PC-3 (cell line): ENCODE measurements around the gene CERS6. TPM values are rescaled to one million over a fixed set of nuclear protein-coding genes. Genes with fewer than 3 reads are reported as not detected.

Experiments used
- ATAC-seq: fragments of 200-7000 bp; cut with Tn5 transposase; 2 replicates; pipeline ENCODE4 v1.9.1; 2020; ENCODE audit warnings: mild to moderate bottlenecking, moderate library complexity
- BruUV-seq: library from RNA; stranded (reverse); fragments of 400-500 nt; replicated peaks from 2 replicates; lab custom pipeline; 2021; lab: Mats Ljungman, UMichigan
- CTCF ChIA-PET: fragments of 300-600 bp; sonication (Branson Sonifier 250); formaldehyde crosslinking; loops from one replicate; lab custom pipeline; 2022; ENCODE audit warnings: antibody characterized with exemption; lab: Charles Lee
- POLR2A ChIA-PET: fragments of 300-600 bp; sonication (Branson Sonifier 250); formaldehyde crosslinking; loops from one replicate; lab custom pipeline; 2022; ENCODE audit warnings: antibody characterized with exemption; ENCODE audit not compliant: unreplicated experiment; lab: Charles Lee
- DNase-seq: peaks from one replicate; pipeline ENCODE4 v3.0.0-alpha.2; 2015
- H2AFZ ChIP-seq: fragments of 300-600 bp; sonication (generic); 2 replicates; pipeline ENCODE4 v1.6.0; 2016; ENCODE audit warnings: antibody characterized with exemption, low read length
- H3F3A ChIP-seq: fragments of 300-600 bp; sonication (generic); one replicate; pipeline ENCODE4 v1.6.0; 2017; ENCODE audit warnings: antibody characterized with exemption, low read length, control low read depth, mild to moderate bottlenecking; ENCODE audit not compliant: unreplicated experiment
- H3K27ac ChIP-seq: fragments of 300-600 bp; sonication (generic); 2 replicates; pipeline ENCODE4 v1.5.1; 2016; ENCODE audit warnings: mild to moderate bottlenecking, low read length
- H3K27me3 ChIP-seq: fragments of 300-600 bp; sonication (generic); 2 replicates; pipeline ENCODE4 v1.6.1; 2016; ENCODE audit warnings: low read length, mixed read lengths
- H3K36me3 ChIP-seq: fragments of 300-600 bp; sonication (generic); 2 replicates; pipeline ENCODE4 v1.6.1; 2016; ENCODE audit warnings: low read depth, mixed run types, low read length, mixed read lengths
- H3K4me1 ChIP-seq: fragments of 300-600 bp; sonication (generic); 2 replicates; pipeline ENCODE4 v1.5.1; 2016; ENCODE audit warnings: low read length; ENCODE audit not compliant: insufficient read depth
- H3K4me2 ChIP-seq: fragments of 300-600 bp; sonication (generic); 2 replicates; pipeline ENCODE4 v1.6.0; 2016; ENCODE audit warnings: low read length
- H3K4me3 ChIP-seq: fragments of 300-600 bp; sonication (generic); 2 replicates; pipeline ENCODE4 v1.5.1; 2016; ENCODE audit warnings: mild to moderate bottlenecking, low read length, mixed read lengths
- H3K79me2 ChIP-seq: fragments of 300-600 bp; sonication (generic); 2 replicates; pipeline ENCODE4 v1.6.1; 2017; ENCODE audit warnings: low read length, mixed read lengths
- H3K9ac ChIP-seq: fragments of 300-600 bp; sonication (generic); 2 replicates; pipeline ENCODE4 v1.6.0; 2016; ENCODE audit warnings: mild to moderate bottlenecking, low read length
- H3K9me2 ChIP-seq: fragments of 300-600 bp; sonication (generic); replicated peaks from 2 replicates; pipeline ENCODE4 v1.6.1; 2016; ENCODE audit warnings: mixed run types, low read length, mixed read lengths
- H3K9me3 ChIP-seq: fragments of 300-600 bp; sonication (generic); 2 replicates; pipeline ENCODE4 v1.6.1; 2016; ENCODE audit warnings: low read length, mixed read lengths
- H4K20me1 ChIP-seq: fragments of 300-600 bp; sonication (generic); 2 replicates; pipeline ENCODE4 v1.6.1; 2016; ENCODE audit warnings: low read length, mixed read lengths
- EZH2 ChIP-seq: fragments of 300-600 bp; sonication (generic); IDR thresholded peaks from one replicate; pipeline ENCODE4 v1.6.1; 2017; ENCODE audit warnings: antibody characterized with exemption, mild to moderate bottlenecking, low read length; ENCODE audit not compliant: unreplicated experiment
- EZH2phosphoT487 ChIP-seq: fragments of 300-600 bp; sonication (generic); IDR thresholded peaks from 2 replicates; pipeline ENCODE4 v1.6.1; 2018; ENCODE audit warnings: mild to moderate bottlenecking, antibody characterized with exemption, low read length, borderline replicate concordance
- intact Hi-C: fragments of 100-400 bp; cut with micrococcal nuclease; formaldehyde crosslinking; loops from 2 replicates; pipeline ENCODE4 v1.9.0; 2023
- total RNA-seq: library from RNA; depleted of rRNA; stranded (reverse); fragments of >200 nt; gene quantifications from 2 replicates; pipeline ENCODE4 v1.2.3, GENCODE V29; 2014
- TF ChIP-seq, protein P1 (sequence below): fragments of 300-600 bp; sonication (generic); conservative IDR thresholded peaks from 2 replicates; pipeline ENCODE4 v1.5.1; 2017; ENCODE audit warnings: antibody characterized with exemption, low read depth, mild to moderate bottlenecking, low read length

The CERS6 gene
- total RNA-seq, 1 experiment from 2014 or later = 24.2 TPM

GRCh38 chr2:168514692-168515091, 58.6 kb downstream of the CERS6 start:
- Histone ChIP-seq H3F3A (no peaks in the 10 kb centered on the region), H3K9ac (no peak overlapping the region), H3K27ac (no peak overlapping the region), H3K36me3 (no peaks in the 10 kb centered on the region), H3K4me2 (no peak overlapping the region), H3K4me3 (no peak overlapping the region), H3K79me2 (peaks cover 8% of the 10 kb centered on the region), H3K4me1 (peaks cover 4% of the 10 kb centered on the region; the same call in 1 of the 2 replicates), H3K9me2 (no peaks in the 10 kb centered on the region), H4K20me1 (no peaks in the 10 kb centered on the region), H3K27me3 (no peaks in the 10 kb centered on the region), H3K9me3 (no peaks in the 10 kb centered on the region), H2AFZ (no peak overlapping the region)
- ATAC-seq (no peak), DNase-seq (no peak)
- intact Hi-C loops = no loop called here
- no TSS peak for BruUV-seq
- TF ChIP-seq EZH2 (no peak), EZH2phosphoT487 (no peak)
- TF ChIP-seq, protein P1, sequence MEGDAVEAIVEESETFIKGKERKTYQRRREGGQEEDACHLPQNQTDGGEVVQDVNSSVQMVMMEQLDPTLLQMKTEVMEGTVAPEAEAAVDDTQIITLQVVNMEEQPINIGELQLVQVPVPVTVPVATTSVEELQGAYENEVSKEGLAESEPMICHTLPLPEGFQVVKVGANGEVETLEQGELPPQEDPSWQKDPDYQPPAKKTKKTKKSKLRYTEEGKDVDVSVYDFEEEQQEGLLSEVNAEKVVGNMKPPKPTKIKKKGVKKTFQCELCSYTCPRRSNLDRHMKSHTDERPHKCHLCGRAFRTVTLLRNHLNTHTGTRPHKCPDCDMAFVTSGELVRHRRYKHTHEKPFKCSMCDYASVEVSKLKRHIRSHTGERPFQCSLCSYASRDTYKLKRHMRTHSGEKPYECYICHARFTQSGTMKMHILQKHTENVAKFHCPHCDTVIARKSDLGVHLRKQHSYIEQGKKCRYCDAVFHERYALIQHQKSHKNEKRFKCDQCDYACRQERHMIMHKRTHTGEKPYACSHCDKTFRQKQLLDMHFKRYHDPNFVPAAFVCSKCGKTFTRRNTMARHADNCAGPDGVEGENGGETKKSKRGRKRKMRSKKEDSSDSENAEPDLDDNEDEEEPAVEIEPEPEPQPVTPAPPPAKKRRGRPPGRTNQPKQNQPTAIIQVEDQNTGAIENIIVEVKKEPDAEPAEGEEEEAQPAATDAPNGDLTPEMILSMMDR = no peak
- ChIA-PET POLR2A (no interaction called here), CTCF (no interaction called here)

DNA sequence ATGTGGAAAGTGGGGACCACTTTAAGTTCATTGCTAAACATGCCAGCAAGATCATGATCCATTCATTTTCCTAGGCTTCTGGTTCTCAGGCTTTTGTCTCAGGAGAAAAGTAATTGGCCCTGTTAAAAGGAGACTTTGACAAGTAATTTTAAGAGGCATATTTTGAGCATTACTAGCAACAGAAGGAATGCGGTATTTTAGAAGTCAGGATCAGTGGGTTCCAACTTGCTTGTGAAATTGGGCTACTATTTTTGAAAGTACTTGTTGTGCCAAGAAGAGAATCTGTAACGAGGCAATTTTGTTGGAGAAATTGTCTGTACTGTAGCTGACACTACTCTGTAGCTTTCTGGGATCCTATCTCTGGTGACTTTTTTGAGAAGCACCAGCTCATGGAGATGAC, 59.4 kb downstream of the CERS6 start:
- Histone ChIP-seq H3K9me2 (no peaks in the 10 kb centered on the region), H3K27ac (no peak overlapping the region), H2AFZ (no peak overlapping the region), H3K4me2 (peak overlapping the region; percentile 9; the same call in 1 of the 2 replicates), H3K4me3 (no peak overlapping the region), H3K27me3 (no peaks in the 10 kb centered on the region), H4K20me1 (no peaks in the 10 kb centered on the region), H3K4me1 (peaks cover 4% of the 10 kb centered on the region; the same call in 1 of the 2 replicates), H3F3A (no peaks in the 10 kb centered on the region), H3K79me2 (peaks cover 5% of the 10 kb centered on the region; the same call in 1 of the 2 replicates), H3K36me3 (no peaks in the 10 kb centered on the region), H3K9ac (no peak overlapping the region), H3K9me3 (no peaks in the 10 kb centered on the region)
- no TSS peak for BruUV-seq
- ATAC-seq = no peak
- POLR2A ChIA-PET = interaction anchor here (0.5 kb wide), 1 partner anchor 24 kb away, joined by 6 read pairs; no protein-coding TSS in a partner anchor
- CTCF ChIA-PET = no interaction called here
- TF ChIP-seq EZH2phosphoT487 (no peak), EZH2 (no peak)
- TF ChIP-seq, protein P1 = no peak
- peak; percentile 47 for DNase-seq
- intact Hi-C loops = no loop called here

DNA sequence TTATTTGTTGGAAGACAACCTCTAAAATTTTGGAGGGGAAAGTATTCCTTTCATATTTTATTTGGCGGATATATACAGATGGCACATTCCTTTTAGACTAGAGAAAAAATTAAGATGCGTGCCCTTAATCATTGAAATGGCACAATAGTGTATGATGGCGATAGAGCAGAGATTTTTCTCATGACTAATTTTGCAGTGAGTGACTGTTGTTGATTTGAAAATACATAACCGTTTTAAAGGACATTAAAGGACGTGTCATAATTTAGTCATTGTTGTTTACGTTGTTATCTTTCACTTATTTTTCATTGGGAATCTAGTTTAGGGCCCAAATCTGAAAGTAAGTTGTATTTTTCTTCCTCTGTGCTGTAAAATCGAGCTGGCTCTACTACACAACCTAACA, 61.7 kb downstream of the CERS6 start:
- Histone ChIP-seq H3K36me3 (no peaks in the 10 kb centered on the region), H3K27ac (no peak overlapping the region), H3F3A (no peaks in the 10 kb centered on the region), H3K4me2 (peak overlapping the region; percentile 1; the same call in 1 of the 2 replicates), H4K20me1 (no peaks in the 10 kb centered on the region), H3K9me3 (no peaks in the 10 kb centered on the region), H3K79me2 (peaks cover 19% of the 10 kb centered on the region; the same call in 1 of the 2 replicates), H3K4me3 (no peak overlapping the region), H3K27me3 (no peaks in the 10 kb centered on the region), H3K4me1 (peaks cover 12% of the 10 kb centered on the region), H2AFZ (no peak overlapping the region), H3K9me2 (no peaks in the 10 kb centered on the region), H3K9ac (no peak overlapping the region)
- CTCF ChIA-PET = no interaction called here
- TF ChIP-seq, protein P1 = no peak
- TF ChIP-seq EZH2 (no peak), EZH2phosphoT487 (no peak)
- POLR2A ChIA-PET = no interaction called here
- intact Hi-C loops = no loop called here
- DNase-seq (peak; percentile 39), ATAC-seq (peak; percentile 29; the same call in 1 of the 2 replicates)
- no TSS peak for BruUV-seq
